Smooth muscle cell (in vitro differentiated cells): ENCODE measurements around the gene CMTM6. TPM values are rescaled to one million over a fixed set of nuclear protein-coding genes. Genes with fewer than 3 reads are reported as not detected.
"Not testable (repeated sequence)": the region's sequence is repeated elsewhere in the genome, so short reads cannot be mapped to it uniquely, and the experiment has no call there.

ENCODE experiments used
- DNase-seq: peaks from one replicate; lab custom pipeline; 2025; ENCODE audit not compliant: unreplicated experiment; lab: John Stamatoyannopoulos, UW
- H2AFZ ChIP-seq: fragments of 200-600 bp; sonication (generic); 2 replicates; pipeline ENCODE4 v1.6.0; 2016; ENCODE audit warnings: antibody characterized with exemption, low read depth, mild to moderate bottlenecking
- H3F3A ChIP-seq: fragments of 200-600 bp; sonication (generic); 2 replicates; pipeline ENCODE4 v1.6.0; 2017; ENCODE audit warnings: antibody characterized with exemption, low read depth
- H3K27ac ChIP-seq: fragments of 200-600 bp; sonication (generic); 2 replicates; pipeline ENCODE4 v1.5.1; 2016; ENCODE audit warnings: low read depth, mild to moderate bottlenecking
- H3K27me3 ChIP-seq: fragments of 200-600 bp; sonication (generic); 2 replicates; pipeline ENCODE4 v1.6.1; 2016; ENCODE audit warnings: low read depth, mild to moderate bottlenecking
- H3K36me3 ChIP-seq: fragments of 200-600 bp; sonication (generic); 2 replicates; pipeline ENCODE4 v1.5.1; 2016; ENCODE audit warnings: low read depth
- H3K4me1 ChIP-seq: fragments of 200-600 bp; sonication (generic); 2 replicates; pipeline ENCODE4 v1.5.1; 2016; ENCODE audit warnings: low read depth
- H3K4me2 ChIP-seq: fragments of 200-600 bp; sonication (generic); 2 replicates; pipeline ENCODE4 v1.6.0; 2016; ENCODE audit warnings: mild to moderate bottlenecking
- H3K4me3 ChIP-seq: fragments of 200-600 bp; sonication (generic); 2 replicates; pipeline ENCODE4 v1.5.1; 2016; ENCODE audit warnings: mild to moderate bottlenecking
- H3K79me2 ChIP-seq: fragments of 200-600 bp; sonication (generic); 2 replicates; pipeline ENCODE4 v1.6.0; 2016; ENCODE audit warnings: low read depth, mild to moderate bottlenecking
- H3K9ac ChIP-seq: fragments of 200-600 bp; sonication (generic); 2 replicates; pipeline ENCODE4 v1.6.0; 2016; ENCODE audit warnings: low read depth
- H3K9me3 ChIP-seq: fragments of 200-600 bp; sonication (generic); replicated peaks from 2 replicates; pipeline ENCODE4 v1.5.1; 2016; ENCODE audit warnings: low read depth
- H4K20me1 ChIP-seq: fragments of 200-600 bp; sonication (generic); 2 replicates; pipeline ENCODE4 v1.6.0; 2016; ENCODE audit warnings: low read depth
- WGBS: methylation state at CpG from one replicate; pipeline ENCODE4 v1.1.7; 2016; ENCODE audit warnings: low lambda C conversion rate; 5-methylcytosine and 5-hydroxymethylcytosine counted together
- polyA plus RNA-seq: library from polyadenylated mRNA; unstranded; fragments of >200 nt; fragmentation: Nextera tagmentation; extraction: Ambion mirVana; gene quantifications from 2 replicates; pipeline ENCODE4 v1.2.1, GENCODE V29; 2016
- total RNA-seq: library from RNA; depleted of rRNA; stranded (reverse); fragments of >200 nt; gene quantifications from 2 replicates; pipeline ENCODE4 v1.2.3, GENCODE V29; 2014
- TF ChIP-seq, protein P1 (sequence below): fragments of 200-600 bp; sonication (generic); IDR thresholded peaks from 2 replicates; pipeline ENCODE4 v1.5.1; 2017; ENCODE audit warnings: borderline replicate concordance, mild to moderate bottlenecking, antibody characterized with exemption; ENCODE audit not compliant: insufficient read depth, poor library complexity, severe bottlenecking

Gene CMTM6
- total and polyA plus RNA-seq, 2 experiments from 2014 or later: 110 to 148 TPM

GRCh38 chr3:32481791-32482631 lies 20.6 kb downstream of the CMTM6 start:
- H4K20me1 ChIP-seq: peaks cover 91% of the 10 kb centered on the region
- no peak for DNase-seq
- H3K9ac ChIP-seq: no peak overlapping the region
- H3K9me3 ChIP-seq: no peaks in the 10 kb centered on the region
- no peak overlapping the region for H2AFZ ChIP-seq
- no peaks in the 10 kb centered on the region for H3K4me1 ChIP-seq
- 99% methylated on average over 3 of the region's 3 CpGs for whole genome bisulfite sequencing
- peaks cover 11% of the 10 kb centered on the region for H3K36me3 ChIP-seq
- H3K27ac ChIP-seq: no peak overlapping the region
- no peak overlapping the region for H3K4me3 ChIP-seq
- TF ChIP-seq, protein P1, sequence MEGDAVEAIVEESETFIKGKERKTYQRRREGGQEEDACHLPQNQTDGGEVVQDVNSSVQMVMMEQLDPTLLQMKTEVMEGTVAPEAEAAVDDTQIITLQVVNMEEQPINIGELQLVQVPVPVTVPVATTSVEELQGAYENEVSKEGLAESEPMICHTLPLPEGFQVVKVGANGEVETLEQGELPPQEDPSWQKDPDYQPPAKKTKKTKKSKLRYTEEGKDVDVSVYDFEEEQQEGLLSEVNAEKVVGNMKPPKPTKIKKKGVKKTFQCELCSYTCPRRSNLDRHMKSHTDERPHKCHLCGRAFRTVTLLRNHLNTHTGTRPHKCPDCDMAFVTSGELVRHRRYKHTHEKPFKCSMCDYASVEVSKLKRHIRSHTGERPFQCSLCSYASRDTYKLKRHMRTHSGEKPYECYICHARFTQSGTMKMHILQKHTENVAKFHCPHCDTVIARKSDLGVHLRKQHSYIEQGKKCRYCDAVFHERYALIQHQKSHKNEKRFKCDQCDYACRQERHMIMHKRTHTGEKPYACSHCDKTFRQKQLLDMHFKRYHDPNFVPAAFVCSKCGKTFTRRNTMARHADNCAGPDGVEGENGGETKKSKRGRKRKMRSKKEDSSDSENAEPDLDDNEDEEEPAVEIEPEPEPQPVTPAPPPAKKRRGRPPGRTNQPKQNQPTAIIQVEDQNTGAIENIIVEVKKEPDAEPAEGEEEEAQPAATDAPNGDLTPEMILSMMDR: no peak
- H3K79me2 ChIP-seq: peaks cover 6% of the 10 kb centered on the region
- no peaks in the 10 kb centered on the region for H3F3A ChIP-seq
- H3K4me2 ChIP-seq: no peak overlapping the region
- no peaks in the 10 kb centered on the region for H3K27me3 ChIP-seq

DNA sequence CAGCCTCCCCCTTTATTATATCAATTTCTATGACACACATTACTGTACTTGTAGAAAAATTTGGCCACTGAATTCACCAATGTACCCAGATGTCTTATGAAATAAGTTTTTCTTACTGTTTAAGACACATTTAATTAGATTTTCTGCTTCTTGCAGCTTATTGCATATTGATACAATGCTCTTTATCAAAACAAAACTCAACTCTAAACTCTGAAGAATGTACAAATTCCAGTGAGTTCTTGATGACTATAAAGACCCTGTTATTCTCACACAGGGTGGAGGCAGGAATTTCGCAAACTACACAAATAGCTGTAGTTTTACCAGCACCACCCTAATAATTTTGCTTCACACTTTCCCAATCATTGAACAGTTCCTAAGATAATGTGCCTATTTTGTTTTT lies 22.0 kb downstream of the CMTM6 start:
- no peak overlapping the region for H3K27ac ChIP-seq
- no peaks in the 10 kb centered on the region for H3K27me3 ChIP-seq
- no peak overlapping the region for H3K4me3 ChIP-seq
- H3K79me2 ChIP-seq: peaks cover 5% of the 10 kb centered on the region
- no peak overlapping the region for H3K4me2 ChIP-seq
- no peak for DNase-seq
- no peaks in the 10 kb centered on the region for H3K9me3 ChIP-seq
- H3K9ac ChIP-seq: no peak overlapping the region
- 97% methylated on average over 1 of the region's 1 CpG for WGBS
- no peak overlapping the region for H2AFZ ChIP-seq
- peaks cover 11% of the 10 kb centered on the region for H3K36me3 ChIP-seq
- H3K4me1 ChIP-seq: no peaks in the 10 kb centered on the region
- H4K20me1 ChIP-seq: peaks cover 91% of the 10 kb centered on the region
- TF ChIP-seq, protein P1: no peak
- no peaks in the 10 kb centered on the region for H3F3A ChIP-seq

GRCh38 chr3:32474201-32474600 lies 28.5 kb downstream of the CMTM6 start:
- Histone ChIP-seq H4K20me1 (peaks cover 91% of the 10 kb centered on the region), H3K4me2 (no peak overlapping the region), H3K9me3 (no peaks in the 10 kb centered on the region), H3K4me1 (no peaks in the 10 kb centered on the region), H3F3A (no peaks in the 10 kb centered on the region), H3K27me3 (no peaks in the 10 kb centered on the region), H3K36me3 (peaks cover 6% of the 10 kb centered on the region), H3K9ac (no peak overlapping the region), H3K79me2 (peaks cover 5% of the 10 kb centered on the region), H3K27ac (no peak overlapping the region), H2AFZ (no peak overlapping the region), H3K4me3 (no peak overlapping the region)
- TF ChIP-seq, protein P1: no peak
- DNase-seq: no peak
- 93% methylated on average over 2 of the region's 2 CpGs for WGBS

DNA sequence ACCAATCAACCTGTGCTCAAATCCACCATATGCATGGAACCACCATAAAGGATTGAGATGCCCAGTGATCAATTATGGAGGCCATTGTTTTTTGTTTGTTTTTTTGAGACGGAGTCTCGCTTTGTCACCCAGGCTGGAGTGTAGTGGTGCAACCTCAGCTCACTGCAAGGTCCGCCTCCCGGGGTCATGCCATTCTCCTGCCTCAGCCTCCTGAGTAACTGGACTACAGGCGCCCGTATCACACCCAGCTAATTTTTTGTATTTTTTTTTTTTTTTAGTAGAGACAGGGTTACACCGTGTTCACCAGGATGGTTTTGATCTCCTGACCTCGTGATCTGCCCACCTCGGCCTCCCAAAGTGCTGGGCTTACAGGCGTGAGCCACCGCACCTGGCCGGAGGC lies 30.5 kb downstream of the CMTM6 start:
- H3K27me3 ChIP-seq, H3K4me1 ChIP-seq, H3K4me3 ChIP-seq, H2AFZ ChIP-seq, H3K4me2 ChIP-seq, H3K27ac ChIP-seq, H3K9ac ChIP-seq, H3K9me3 ChIP-seq, H3F3A ChIP-seq, H3K79me2 ChIP-seq, H3K36me3 ChIP-seq, DNase-seq: not testable (repeated sequence)
- 89% methylated on average over 12 of the region's 12 CpGs for WGBS
- peaks cover 90% of the 10 kb centered on the region for H4K20me1 ChIP-seq
